SK-N-SH (cell line): ENCODE measurements around the gene OOSP1.

Experiments
- EZH2phosphoT487 ChIP-seq: fragments of 200-600 bp; sonication (generic); IDR thresholded peaks from 2 replicates; pipeline ENCODE4 v1.6.1; 2017; ENCODE audit warnings: low read depth, mixed run types, mild to moderate bottlenecking, antibody characterized with exemption, moderate library complexity, borderline replicate concordance
- JUND ChIP-seq: IDR thresholded peaks from 2 replicates; pipeline ENCODE4 v1.4.0; 2012
- SIN3A ChIP-seq: IDR thresholded peaks from 2 replicates; pipeline ENCODE4 v1.6.1; 2012; ENCODE audit warnings: low read depth, mild to moderate bottlenecking, low read length, moderate library complexity, borderline replicate concordance
- YY1 ChIP-seq: IDR thresholded peaks from 2 replicates; pipeline ENCODE4 v1.4.0; 2012; ENCODE audit warnings: low read depth, mild to moderate bottlenecking

DNA sequence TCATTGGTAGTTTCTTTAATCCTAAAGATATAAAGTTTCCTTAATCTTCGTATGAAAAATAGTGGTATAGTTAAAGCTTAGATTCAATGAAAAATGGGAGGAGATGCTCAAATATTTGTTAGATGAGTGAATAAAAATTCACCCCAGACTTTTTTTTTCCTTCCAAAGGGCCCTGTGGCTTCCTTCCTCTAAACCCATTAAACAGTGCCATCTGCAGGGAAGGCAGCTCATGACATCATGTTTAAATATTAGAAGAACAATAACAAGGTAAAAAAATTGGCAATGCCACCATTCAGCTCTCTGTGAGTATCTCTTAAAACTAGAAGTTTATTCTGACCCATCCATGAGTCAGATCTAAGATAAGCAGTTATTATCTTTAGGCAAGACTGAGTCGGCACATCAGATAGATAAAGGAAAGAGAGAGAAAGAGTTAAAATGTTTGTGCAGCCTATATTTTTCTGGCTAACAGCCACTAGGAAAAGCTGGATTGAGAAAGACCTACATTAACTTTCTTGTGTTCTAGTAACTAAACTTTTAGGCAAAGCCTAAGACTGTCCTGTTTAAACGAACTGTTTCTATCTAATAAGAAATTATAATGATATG lies 19.1 kb upstream of the OOSP1 start:
- TF ChIP-seq SIN3A, result no peak
- TF ChIP-seq YY1, result no peak
- no peak for TF ChIP-seq EZH2phosphoT487
- TF ChIP-seq JUND, result no peak
